AG20443 (cell line): ENCODE data around the gene IQGAP3.
A peak's percentile ranks its signal among the peaks of the same experiment; 100 is the strongest.
"Not testable (repeated sequence)": the region's sequence is repeated elsewhere in the genome, so short reads cannot be mapped to it uniquely, and the experiment has no call there.

Experiments used
- DNase-seq: peaks from one replicate; pipeline ENCODE4 v3.0.0; 2012; ENCODE audit warnings: low spot score, mixed read lengths

The IQGAP3 gene

GRCh38 chr1:156571919-156572662 lies at the start of gene IQGAP3:
TSS of gene IQGAP3 (minus strand) at chr1:156572565. CDS start at chr1:156572529, 36 bp downstream.
- DNase-seq = peak; percentile 97

- no peak for DNase-seq
Measured at GRCh38 chr1:156619582-156619955, 47.2 kb upstream of the IQGAP3 start.

GRCh38 chr1:156618853-156619581 lies 46.7 kb upstream of the IQGAP3 start, which contains the start of gene HAPLN2:
TSS of gene HAPLN2 (plus strand) at chr1:156619415. CDS start at chr1:156623491, 4,076 bp downstream.
- DNase-seq = no peak

- no peak for DNase-seq
Measured at GRCh38 chr1:156616463-156616862, 44.1 kb upstream of the IQGAP3 start.

GRCh38 chr1:156615946-156616345 lies 43.6 kb upstream of the IQGAP3 start:
- no peak for DNase-seq

- DNase-seq = no peak
Measured at GRCh38 chr1:156612666-156613065, 40.3 kb upstream of the IQGAP3 start.

GRCh38 chr1:156610072-156610471 lies 37.7 kb upstream of the IQGAP3 start:
- not testable (repeated sequence) for DNase-seq

GRCh38 chr1:156608981-156609380 lies 36.6 kb upstream of the IQGAP3 start:
- no peak for DNase-seq

GRCh38 chr1:156608036-156608674 lies 35.8 kb upstream of the IQGAP3 start:
- peak; percentile 80 for DNase-seq

GRCh38 chr1:156607344-156607743 lies 35.0 kb upstream of the IQGAP3 start:
- DNase-seq = not testable (repeated sequence)

- no peak for DNase-seq
Measured at GRCh38 chr1:156602557-156602993, 30.2 kb upstream of the IQGAP3 start.

- DNase-seq = no peak
Measured at GRCh38 chr1:156601892-156602291, 29.5 kb upstream of the IQGAP3 start.

GRCh38 chr1:156601122-156601830 lies 28.9 kb upstream of the IQGAP3 start, which contains the start of gene GPATCH4:
TSS of gene GPATCH4 (minus strand) at chr1:156601479.
- DNase-seq = peak; percentile 92

GRCh38 chr1:156600733-156601121 lies 28.4 kb upstream of the IQGAP3 start:
- DNase-seq = no peak

- DNase-seq = no peak
Measured at GRCh38 chr1:156599811-156600210, 27.4 kb upstream of the IQGAP3 start.

GRCh38 chr1:156598731-156599432 lies 26.5 kb upstream of the IQGAP3 start:
- no peak for DNase-seq

- no peak for DNase-seq
Measured at GRCh38 chr1:156598125-156598524, 25.8 kb upstream of the IQGAP3 start.

GRCh38 chr1:156596426-156596825 lies 24.1 kb upstream of the IQGAP3 start:
- no peak for DNase-seq

- no peak for DNase-seq
Measured at GRCh38 chr1:156595016-156595415, 22.7 kb upstream of the IQGAP3 start.

GRCh38 chr1:156594190-156594589 lies 21.8 kb upstream of the IQGAP3 start:
- no peak for DNase-seq

- DNase-seq = no peak
Measured at GRCh38 chr1:156593661-156593989, 21.3 kb upstream of the IQGAP3 start.
